Smooth muscle cell (in vitro differentiated cells): ENCODE data around the gene DCLRE1C. TPM values are rescaled to one million over a fixed set of nuclear protein-coding genes. Genes with fewer than 3 reads are reported as not detected.
"Not testable (repeated sequence)": the region's sequence is repeated elsewhere in the genome, so short reads cannot be mapped to it uniquely, and the experiment has no call there.

Source experiments
- DNase-seq: peaks from one replicate; lab custom pipeline; 2025; ENCODE audit not compliant: unreplicated experiment; lab: John Stamatoyannopoulos, UW
- H2AFZ ChIP-seq: fragments of 200-600 bp; sonication (generic); 2 replicates; pipeline ENCODE4 v1.6.0; 2016; ENCODE audit warnings: antibody characterized with exemption, low read depth, mild to moderate bottlenecking
- H3F3A ChIP-seq: fragments of 200-600 bp; sonication (generic); 2 replicates; pipeline ENCODE4 v1.6.0; 2017; ENCODE audit warnings: antibody characterized with exemption, low read depth
- H3K27ac ChIP-seq: fragments of 200-600 bp; sonication (generic); 2 replicates; pipeline ENCODE4 v1.5.1; 2016; ENCODE audit warnings: low read depth, mild to moderate bottlenecking
- H3K27me3 ChIP-seq: fragments of 200-600 bp; sonication (generic); 2 replicates; pipeline ENCODE4 v1.6.1; 2016; ENCODE audit warnings: low read depth, mild to moderate bottlenecking
- H3K36me3 ChIP-seq: fragments of 200-600 bp; sonication (generic); 2 replicates; pipeline ENCODE4 v1.5.1; 2016; ENCODE audit warnings: low read depth
- H3K4me1 ChIP-seq: fragments of 200-600 bp; sonication (generic); 2 replicates; pipeline ENCODE4 v1.5.1; 2016; ENCODE audit warnings: low read depth
- H3K4me2 ChIP-seq: fragments of 200-600 bp; sonication (generic); 2 replicates; pipeline ENCODE4 v1.6.0; 2016; ENCODE audit warnings: mild to moderate bottlenecking
- H3K4me3 ChIP-seq: fragments of 200-600 bp; sonication (generic); 2 replicates; pipeline ENCODE4 v1.5.1; 2016; ENCODE audit warnings: mild to moderate bottlenecking
- H3K79me2 ChIP-seq: fragments of 200-600 bp; sonication (generic); 2 replicates; pipeline ENCODE4 v1.6.0; 2016; ENCODE audit warnings: low read depth, mild to moderate bottlenecking
- H3K9ac ChIP-seq: fragments of 200-600 bp; sonication (generic); 2 replicates; pipeline ENCODE4 v1.6.0; 2016; ENCODE audit warnings: low read depth
- H3K9me3 ChIP-seq: fragments of 200-600 bp; sonication (generic); replicated peaks from 2 replicates; pipeline ENCODE4 v1.5.1; 2016; ENCODE audit warnings: low read depth
- H4K20me1 ChIP-seq: fragments of 200-600 bp; sonication (generic); 2 replicates; pipeline ENCODE4 v1.6.0; 2016; ENCODE audit warnings: low read depth
- CTCF ChIP-seq: fragments of 200-600 bp; sonication (generic); IDR thresholded peaks from 2 replicates; pipeline ENCODE4 v1.5.1; 2017; ENCODE audit warnings: borderline replicate concordance, mild to moderate bottlenecking, antibody characterized with exemption; ENCODE audit not compliant: insufficient read depth, poor library complexity, severe bottlenecking
- WGBS: methylation state at CpG from one replicate; pipeline ENCODE4 v1.1.7; 2016; ENCODE audit warnings: low lambda C conversion rate; 5-methylcytosine and 5-hydroxymethylcytosine counted together
- polyA plus RNA-seq: library from polyadenylated mRNA; unstranded; fragments of >200 nt; fragmentation: Nextera tagmentation; extraction: Ambion mirVana; gene quantifications from 2 replicates; pipeline ENCODE4 v1.2.1, GENCODE V29; 2016
- total RNA-seq: library from RNA; depleted of rRNA; stranded (reverse); fragments of >200 nt; gene quantifications from 2 replicates; pipeline ENCODE4 v1.2.3, GENCODE V29; 2014

DCLRE1C gene
- total and polyA plus RNA-seq, 2 experiments from 2014 or later = 7.0 to 7.6 TPM

DNA sequence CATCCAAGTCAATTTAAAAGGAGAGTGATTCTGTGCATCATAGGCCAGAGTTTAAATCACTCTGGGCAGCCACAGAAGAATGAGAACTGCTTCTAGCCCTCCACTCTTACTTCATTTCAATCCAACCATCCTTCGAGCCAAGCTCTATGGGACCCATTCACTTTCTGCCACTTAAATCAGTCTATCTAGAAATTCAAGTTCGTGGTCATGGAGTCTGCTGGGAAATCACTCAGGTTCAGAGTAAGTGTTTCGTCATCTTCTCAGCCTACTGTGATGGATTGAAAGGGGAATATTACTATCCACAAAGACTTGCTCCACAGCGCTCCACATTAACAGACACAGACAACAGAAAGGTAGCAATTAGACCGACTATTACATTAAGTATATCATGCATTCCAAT is 4.6 kb downstream of the DCLRE1C start:
- H3K4me2 ChIP-seq = no peak overlapping the region
- DNase-seq = no peak
- 89% methylated on average over 5 of the region's 5 CpGs for WGBS
- no peak overlapping the region for H3K4me3 ChIP-seq
- H3K4me1 ChIP-seq = no peaks in the 10 kb centered on the region
- H3K27me3 ChIP-seq = no peaks in the 10 kb centered on the region
- H3K9ac ChIP-seq = no peak overlapping the region
- peaks cover 8% of the 10 kb centered on the region for H4K20me1 ChIP-seq
- H3F3A ChIP-seq = no peaks in the 10 kb centered on the region
- no peak for TF ChIP-seq CTCF
- no peak overlapping the region for H2AFZ ChIP-seq
- H3K27ac ChIP-seq = no peak overlapping the region
- H3K79me2 ChIP-seq = peaks cover 11% of the 10 kb centered on the region
- H3K36me3 ChIP-seq = no peaks in the 10 kb centered on the region
- no peaks in the 10 kb centered on the region for H3K9me3 ChIP-seq

- H3K79me2 ChIP-seq = peaks cover 5% of the 10 kb centered on the region
- no peak overlapping the region for H2AFZ ChIP-seq
- no peaks in the 10 kb centered on the region for H3K4me1 ChIP-seq
- no peaks in the 10 kb centered on the region for H3F3A ChIP-seq
- H3K4me3 ChIP-seq = no peak overlapping the region
- H4K20me1 ChIP-seq = peaks cover 8% of the 10 kb centered on the region
- no peak overlapping the region for H3K4me2 ChIP-seq
- no peak overlapping the region for H3K9ac ChIP-seq
- DNase-seq = no peak
- no peak overlapping the region for H3K27ac ChIP-seq
- TF ChIP-seq CTCF = no peak
- no peaks in the 10 kb centered on the region for H3K36me3 ChIP-seq
- H3K9me3 ChIP-seq = no peaks in the 10 kb centered on the region
- no peaks in the 10 kb centered on the region for H3K27me3 ChIP-seq
- 97% methylated on average over 1 of the region's 1 CpG for WGBS
Observed at GRCh38 chr10:14947268-14947667, 6.6 kb downstream of the DCLRE1C start.

DNA sequence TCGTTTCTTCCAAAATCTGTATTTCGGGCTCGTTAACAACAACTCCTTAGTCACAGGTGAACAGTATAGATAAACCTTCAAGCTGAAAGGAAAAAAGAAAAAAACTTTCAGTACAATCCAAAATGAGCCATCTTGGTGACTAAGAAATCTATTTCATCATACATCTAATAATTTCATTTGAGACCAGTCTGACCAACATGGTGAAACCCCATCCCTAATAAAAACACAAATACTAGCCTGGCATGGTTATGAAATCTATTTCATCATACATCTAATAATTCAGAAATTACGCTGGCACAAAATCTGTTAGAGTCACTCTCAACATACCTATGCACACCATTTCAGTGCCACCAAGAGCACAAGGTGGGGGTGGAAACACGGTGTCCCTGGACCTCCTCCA is 8.8 kb downstream of the DCLRE1C start:
- TF ChIP-seq CTCF = no peak
- Histone ChIP-seq H3K36me3 (no peaks in the 10 kb centered on the region), H3K9ac (no peak overlapping the region), H4K20me1 (no peaks in the 10 kb centered on the region), H3K4me2 (no peak overlapping the region), H3K79me2 (no peaks in the 10 kb centered on the region), H2AFZ (no peak overlapping the region), H3K27ac (no peak overlapping the region), H3K4me1 (no peaks in the 10 kb centered on the region), H3K9me3 (no peaks in the 10 kb centered on the region), H3F3A (no peaks in the 10 kb centered on the region), H3K27me3 (no peaks in the 10 kb centered on the region), H3K4me3 (no peak overlapping the region)
- DNase-seq = no peak
- 99% methylated on average over 5 of the region's 5 CpGs for WGBS

- not testable (repeated sequence) for H3K27ac ChIP-seq, H3K4me2 ChIP-seq, H3F3A ChIP-seq, H3K4me3 ChIP-seq, H3K9me3 ChIP-seq, H2AFZ ChIP-seq, H3K9ac ChIP-seq, H3K27me3 ChIP-seq, H3K4me1 ChIP-seq, DNase-seq, H4K20me1 ChIP-seq, H3K79me2 ChIP-seq, H3K36me3 ChIP-seq
- WGBS = 98% methylated on average over 7 of the region's 7 CpGs
Observed at GRCh38 chr10:14942950-14943338, 11.0 kb downstream of the DCLRE1C start.

GRCh38 chr10:14942147-14942949 is 11.5 kb downstream of the DCLRE1C start:
- not testable (repeated sequence) for H3F3A ChIP-seq, H3K9me3 ChIP-seq, H3K4me2 ChIP-seq, DNase-seq, H3K27me3 ChIP-seq, H2AFZ ChIP-seq, H3K79me2 ChIP-seq, H3K9ac ChIP-seq, H3K4me3 ChIP-seq, H4K20me1 ChIP-seq, H3K4me1 ChIP-seq, H3K27ac ChIP-seq, H3K36me3 ChIP-seq
- 96% methylated on average over 17 of the region's 17 CpGs for WGBS

DNA sequence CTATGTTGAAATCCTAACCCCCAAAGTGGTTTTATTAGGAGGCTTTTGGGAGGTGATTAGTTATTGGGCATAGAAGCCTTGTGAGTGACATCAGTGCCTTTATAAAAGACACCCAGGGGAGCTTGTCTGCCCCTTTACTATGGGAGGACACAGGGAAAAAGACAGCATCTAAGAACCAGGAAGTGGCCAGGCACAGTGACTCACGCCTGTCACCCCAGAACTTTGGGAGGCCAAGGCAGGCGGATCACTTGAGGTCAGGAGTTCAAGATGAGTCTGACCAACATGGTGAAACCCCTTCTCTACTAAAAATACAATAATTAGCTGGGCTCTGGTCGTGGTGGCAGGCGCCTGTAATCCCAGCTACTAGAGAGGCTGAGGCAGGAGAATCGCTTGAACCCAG is 14.9 kb downstream of the DCLRE1C start:
- not testable (repeated sequence) for H3K27ac ChIP-seq, H2AFZ ChIP-seq, H3K79me2 ChIP-seq, H3K9me3 ChIP-seq, H3K9ac ChIP-seq, H3K4me3 ChIP-seq, DNase-seq, H3K36me3 ChIP-seq, H4K20me1 ChIP-seq, H3K27me3 ChIP-seq, H3F3A ChIP-seq, H3K4me1 ChIP-seq, H3K4me2 ChIP-seq
- WGBS = 92% methylated on average over 5 of the region's 5 CpGs
